ENCODE results near the gene TRIO.

Gene TRIO

DNA sequence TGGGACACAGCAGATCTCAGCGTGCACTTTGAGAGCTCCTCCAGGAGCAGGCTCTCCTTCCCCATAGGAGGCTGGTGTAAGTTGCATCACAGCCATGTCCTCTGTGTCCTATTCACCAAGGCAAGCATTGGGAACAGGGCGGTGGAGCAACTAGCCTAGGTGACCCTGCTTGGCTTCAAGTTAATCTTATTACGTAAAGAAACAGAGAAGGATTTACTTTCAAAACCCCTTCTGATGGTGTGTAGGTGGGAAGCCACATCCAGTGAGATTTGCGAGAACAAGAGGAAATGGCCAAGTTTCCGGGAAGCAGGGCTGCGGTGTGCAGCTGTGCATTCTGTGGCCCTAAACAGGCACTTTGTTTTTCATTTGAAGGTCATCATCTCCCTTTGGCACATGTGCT lies 80.2 kb downstream of the TRIO start:
- no peak overlapping the region for H3K14ac ChIP-seq (ENCODE audit: low read length)
- peak overlapping the region; percentile 42 for H3K4ac ChIP-seq (ENCODE audit: low read depth, low read length)
- H2BK12ac ChIP-seq (ENCODE audit: low read length), result no peak overlapping the region
- H3K79me1 ChIP-seq (ENCODE audit: low read length), result peaks cover 6% of the 10 kb centered on the region
- no peak overlapping the region for H2AK5ac ChIP-seq (ENCODE audit: low read length)
- no peak overlapping the region for H3K9ac ChIP-seq (ENCODE audit: low read length)
- no peak overlapping the region for H3K18ac ChIP-seq (ENCODE audit: low read length)
- no peak overlapping the region for H4K12ac ChIP-seq (ENCODE audit: low read depth, low read length)
- no peak overlapping the region for H3K27ac ChIP-seq (ENCODE audit: low read depth, low read length)
- WGBS (ENCODE audit: extremely low coverage, insufficient coverage, insufficient read length), result no CpG with 5 or more reads among the region's 6 CpGs
- no peak overlapping the region for H4K91ac ChIP-seq (ENCODE audit: low read depth, low read length)
- H3K4me1 ChIP-seq (ENCODE audit: control insufficient read depth in 1 of 2, insufficient read depth in 2 of 2, low read length in 2 of 2), result peaks cover 18 to 22% of the 10 kb centered on the region in 2 experiments
- no peaks in the 10 kb centered on the region for H3K27me3 ChIP-seq (ENCODE audit: insufficient read depth, low read length)
- H3K23ac ChIP-seq (ENCODE audit: low read length), result no peak overlapping the region
- no peak overlapping the region for H2AFZ ChIP-seq (ENCODE audit: insufficient read depth, low read length, poor library complexity)
- H2BK120ac ChIP-seq (ENCODE audit: insufficient read depth, low read length, poor library complexity), result no peak overlapping the region
- no peak for DNase-seq
- no peaks in the 10 kb centered on the region for H3K36me3 ChIP-seq (ENCODE audit: control insufficient read depth in 1 of 2, insufficient read depth in 2 of 2, low read length in 2 of 2)
- H3K4me2 ChIP-seq (ENCODE audit: low read length), result no peak overlapping the region
- peaks cover 17% of the 10 kb centered on the region for H3K79me2 ChIP-seq (ENCODE audit: control insufficient read depth, insufficient read depth, low read length, poor library complexity)
- no peak overlapping the region for H3K4me3 ChIP-seq (ENCODE audit: low read depth, low read length)
- H2BK5ac ChIP-seq (ENCODE audit: low read depth, low read length, poor library complexity), result no peak overlapping the region
- H4K8ac ChIP-seq (ENCODE audit: low read depth, low read length), result no peak overlapping the region
- H3K9me3 ChIP-seq (ENCODE audit: insufficient read depth, low read depth, low read length), result no peaks in the 10 kb centered on the region

DNA sequence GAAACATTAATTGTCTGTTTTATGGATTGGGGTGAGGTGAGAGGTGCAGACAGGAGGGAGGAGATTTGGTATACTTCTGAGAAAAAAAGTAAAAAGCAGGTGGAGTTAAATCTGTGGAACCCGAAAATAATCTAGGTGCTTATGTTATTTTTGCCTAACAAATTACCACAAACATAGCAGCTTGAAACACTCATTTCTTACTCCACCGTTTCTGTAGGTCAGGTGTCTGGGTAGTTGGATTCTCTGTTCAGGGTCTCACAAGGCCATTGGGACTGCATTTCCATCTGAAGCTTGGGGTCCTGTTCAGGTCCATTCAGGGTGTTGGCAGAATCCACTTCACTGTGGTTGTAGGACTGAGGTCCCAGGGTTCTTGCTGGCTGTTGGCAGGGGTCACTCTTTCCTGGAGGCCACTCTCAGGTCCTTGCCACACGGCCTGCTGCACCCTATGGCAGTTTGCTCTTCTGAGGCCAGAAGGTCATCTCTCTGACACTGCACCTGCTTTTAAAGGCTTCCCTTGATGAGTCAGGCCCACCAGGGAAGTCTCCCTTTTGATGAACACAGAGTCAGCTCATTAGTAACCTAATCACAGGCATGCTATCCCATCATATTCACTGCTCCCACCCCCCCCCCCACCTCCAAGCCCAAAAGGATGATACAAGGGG lies 82.2 kb downstream of the TRIO start:
- Histone ChIP-seq H3K23ac (ENCODE audit: low read length) (no peak overlapping the region), H3K4me3 (ENCODE audit: low read depth, low read length) (no peak overlapping the region), H4K91ac (ENCODE audit: low read depth, low read length) (no peak overlapping the region), H3K36me3 (ENCODE audit: control insufficient read depth in 1 of 2, insufficient read depth in 2 of 2, low read length in 2 of 2) (no peaks in the 10 kb centered on the region), H3K79me1 (ENCODE audit: low read length) (peaks cover 4% of the 10 kb centered on the region), H3K27me3 (ENCODE audit: insufficient read depth, low read length) (no peaks in the 10 kb centered on the region), H3K9ac (ENCODE audit: low read length) (no peak overlapping the region), H3K27ac (ENCODE audit: low read depth, low read length) (no peak overlapping the region), H3K18ac (ENCODE audit: low read length) (peak overlapping the region; percentile 21), H3K9me3 (ENCODE audit: insufficient read depth, low read depth, low read length) (no peaks in the 10 kb centered on the region), H4K8ac (ENCODE audit: low read depth, low read length) (no peak overlapping the region), H2BK12ac (ENCODE audit: low read length) (no peak overlapping the region), H3K4ac (ENCODE audit: low read depth, low read length) (peak overlapping the region; percentile 57), H2AK5ac (ENCODE audit: low read length) (no peak overlapping the region), H3K4me2 (ENCODE audit: low read length) (no peak overlapping the region), H3K79me2 (ENCODE audit: control insufficient read depth, insufficient read depth, low read length, poor library complexity) (peaks cover 11% of the 10 kb centered on the region), H3K14ac (ENCODE audit: low read length) (no peak overlapping the region), H4K12ac (ENCODE audit: low read depth, low read length) (no peak overlapping the region), H2BK5ac (ENCODE audit: low read depth, low read length, poor library complexity) (no peak overlapping the region), H3K4me1 (ENCODE audit: control insufficient read depth in 1 of 2, insufficient read depth in 2 of 2, low read length in 2 of 2) (peaks cover 18% of the 10 kb centered on the region in 2 experiments), H2BK120ac (ENCODE audit: insufficient read depth, low read length, poor library complexity) (no peak overlapping the region), H2AFZ (ENCODE audit: insufficient read depth, low read length, poor library complexity) (no peak overlapping the region)
- DNase-seq, result no peak
- WGBS (ENCODE audit: extremely low coverage, insufficient coverage, insufficient read length), result no CpG with 5 or more reads among the region's 3 CpGs

DNA sequence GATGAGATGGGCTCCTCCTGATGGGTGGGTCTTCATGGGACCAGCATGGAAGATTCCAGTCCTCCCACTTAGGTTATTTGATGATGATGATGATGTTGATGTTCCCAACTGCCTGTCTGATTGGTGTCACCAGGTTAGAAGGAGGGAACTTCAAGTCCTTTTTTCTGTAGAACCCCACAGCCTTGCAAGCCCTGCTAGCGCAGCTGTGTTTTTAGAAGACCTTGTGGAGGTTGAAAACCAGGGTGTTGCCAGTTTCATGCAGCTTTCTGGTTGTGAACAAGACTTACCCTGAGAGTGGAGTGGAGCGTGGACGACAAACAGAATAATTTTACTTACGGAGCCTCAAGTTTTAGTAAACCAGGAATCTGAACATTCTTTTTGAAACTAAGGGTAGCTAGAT lies 83.0 kb downstream of the TRIO start:
- peak overlapping the region; percentile 69 for H3K23ac ChIP-seq (ENCODE audit: low read length)
- peak overlapping the region; percentile 66 for H2AFZ ChIP-seq (ENCODE audit: insufficient read depth, low read length, poor library complexity)
- H3K79me1 ChIP-seq (ENCODE audit: low read length), result peaks cover 4% of the 10 kb centered on the region
- H2BK5ac ChIP-seq (ENCODE audit: low read depth, low read length, poor library complexity), result no peak overlapping the region
- DNase-seq, result no peak
- H3K27me3 ChIP-seq (ENCODE audit: insufficient read depth, low read length), result no peaks in the 10 kb centered on the region
- no peak overlapping the region for H2BK12ac ChIP-seq (ENCODE audit: low read length)
- H3K14ac ChIP-seq (ENCODE audit: low read length), result no peak overlapping the region
- H2AK5ac ChIP-seq (ENCODE audit: low read length), result no peak overlapping the region
- peaks cover 18% of the 10 kb centered on the region in 2 experiments for H3K4me1 ChIP-seq (ENCODE audit: control insufficient read depth in 1 of 2, insufficient read depth in 2 of 2, low read length in 2 of 2)
- H4K8ac ChIP-seq (ENCODE audit: low read depth, low read length), result no peak overlapping the region
- no CpG with 5 or more reads among the region's 4 CpGs for WGBS (ENCODE audit: extremely low coverage, insufficient coverage, insufficient read length)
- no peak overlapping the region for H3K4me3 ChIP-seq (ENCODE audit: low read depth, low read length)
- H3K9me3 ChIP-seq (ENCODE audit: insufficient read depth, low read depth, low read length), result no peaks in the 10 kb centered on the region
- H4K12ac ChIP-seq (ENCODE audit: low read depth, low read length), result no peak overlapping the region
- H3K79me2 ChIP-seq (ENCODE audit: control insufficient read depth, insufficient read depth, low read length, poor library complexity), result peaks cover 11% of the 10 kb centered on the region
- H3K9ac ChIP-seq (ENCODE audit: low read length), result no peak overlapping the region
- H2BK120ac ChIP-seq (ENCODE audit: insufficient read depth, low read length, poor library complexity), result no peak overlapping the region
- no peaks in the 10 kb centered on the region for H3K36me3 ChIP-seq (ENCODE audit: control insufficient read depth in 1 of 2, insufficient read depth in 2 of 2, low read length in 2 of 2)
- no peak overlapping the region for H3K27ac ChIP-seq (ENCODE audit: low read depth, low read length)
- H3K4me2 ChIP-seq (ENCODE audit: low read length), result no peak overlapping the region
- H4K91ac ChIP-seq (ENCODE audit: low read depth, low read length), result no peak overlapping the region
- H3K4ac ChIP-seq (ENCODE audit: low read depth, low read length), result peak overlapping the region; percentile 95
- peak overlapping the region; percentile 86 for H3K18ac ChIP-seq (ENCODE audit: low read length)

GRCh38 chr5:14226554-14226953 lies 83.4 kb downstream of the TRIO start:
- Histone ChIP-seq H3K27me3 (ENCODE audit: insufficient read depth, low read length) (no peaks in the 10 kb centered on the region), H3K4me3 (ENCODE audit: low read depth, low read length) (no peak overlapping the region), H2BK120ac (ENCODE audit: insufficient read depth, low read length, poor library complexity) (no peak overlapping the region), H3K9me3 (ENCODE audit: insufficient read depth, low read depth, low read length) (no peaks in the 10 kb centered on the region), H3K4me1 (ENCODE audit: control insufficient read depth in 1 of 2, insufficient read depth in 2 of 2, low read length in 2 of 2) (peaks cover 18% of the 10 kb centered on the region in 2 experiments), H3K4ac (ENCODE audit: low read depth, low read length) (peak overlapping the region; percentile 30), H3K9ac (ENCODE audit: low read length) (no peak overlapping the region), H3K79me1 (ENCODE audit: low read length) (peaks cover 4% of the 10 kb centered on the region), H3K36me3 (ENCODE audit: control insufficient read depth in 1 of 2, insufficient read depth in 2 of 2, low read length in 2 of 2) (no peaks in the 10 kb centered on the region), H2AFZ (ENCODE audit: insufficient read depth, low read length, poor library complexity) (no peak overlapping the region), H3K27ac (ENCODE audit: low read depth, low read length) (no peak overlapping the region), H3K14ac (ENCODE audit: low read length) (no peak overlapping the region), H2BK5ac (ENCODE audit: low read depth, low read length, poor library complexity) (no peak overlapping the region), H3K4me2 (ENCODE audit: low read length) (no peak overlapping the region), H3K23ac (ENCODE audit: low read length) (no peak overlapping the region), H4K8ac (ENCODE audit: low read depth, low read length) (no peak overlapping the region), H3K18ac (ENCODE audit: low read length) (no peak overlapping the region), H2BK12ac (ENCODE audit: low read length) (no peak overlapping the region), H4K91ac (ENCODE audit: low read depth, low read length) (no peak overlapping the region), H3K79me2 (ENCODE audit: control insufficient read depth, insufficient read depth, low read length, poor library complexity) (peaks cover 11% of the 10 kb centered on the region), H2AK5ac (ENCODE audit: low read length) (no peak overlapping the region), H4K12ac (ENCODE audit: low read depth, low read length) (no peak overlapping the region)
- no peak for DNase-seq
- WGBS (ENCODE audit: extremely low coverage, insufficient coverage, insufficient read length), result no CpG with 5 or more reads among the region's 6 CpGs

Measured in trophoblast cell (in vitro differentiated cells and primary cell).